ENCODE results near the gene PSD. TPM values are rescaled to one million over a fixed set of nuclear protein-coding genes. Genes with fewer than 3 reads are reported as not detected.

Gene PSD
- total RNA-seq, 1 experiment from 2014 or later, result 1.6 TPM

- H3F3A ChIP-seq (ENCODE audit: insufficient read depth, low read depth), result peaks cover 4% of the 10 kb centered on the region; the same call in 1 of the 2 replicates
- ChIA-PET POLR2A (ENCODE audit: unreplicated experiment) (interaction anchor here (0.6 to 0.7 kb wide), 2 partner anchors 33 to 283 kb away, joined by 3 to 4 read pairs; no protein-coding TSS in a partner anchor), CTCF (no interaction called here)
- peaks cover 18% of the 10 kb centered on the region for H3K4me1 ChIP-seq (replicated peaks; ENCODE audit: insufficient read depth)
- no peaks in the 10 kb centered on the region for H3K9me2 ChIP-seq (ENCODE audit: insufficient read depth)
- no peak overlapping the region for H2AFZ ChIP-seq
- H3K27ac ChIP-seq, result no peak overlapping the region
- no TSS peak for BruUV-seq (replicated peaks)
- H3K27me3 ChIP-seq (ENCODE audit: insufficient read depth, low read depth), result no peaks in the 10 kb centered on the region
- no peak overlapping the region for H3K4me3 ChIP-seq
- intact Hi-C loops (cut with micrococcal nuclease; ENCODE audit: unreplicated experiment), result loop anchor here (2.0 to 10.0 kb wide), 2 partner anchors 168 to 246 kb away; partner anchors contain the start of gene TRIM8
- H3K9me3 ChIP-seq (ENCODE audit: insufficient read depth, low read depth), result no peaks in the 10 kb centered on the region
- TF ChIP-seq EZH2 (IDR thresholded peaks at IDR 0.05; ENCODE audit: low read depth), result no peak
- TF ChIP-seq CTCF (conservative IDR thresholded peaks at IDR 0.05), result no peak
- H3K36me3 ChIP-seq (ENCODE audit: low read depth), result no peaks in the 10 kb centered on the region
- peak overlapping the region; percentile 75 for H3K4me2 ChIP-seq
- H4K20me1 ChIP-seq (ENCODE audit: insufficient read depth), result no peaks in the 10 kb centered on the region
- H3K79me2 ChIP-seq (ENCODE audit: low read depth), result peaks cover 5% of the 10 kb centered on the region; the same call in 1 of the 2 replicates
- no peak for DNase-seq
Observed at GRCh38 chr10:102398172-102399020, 20.2 kb downstream of the PSD start.

DNA sequence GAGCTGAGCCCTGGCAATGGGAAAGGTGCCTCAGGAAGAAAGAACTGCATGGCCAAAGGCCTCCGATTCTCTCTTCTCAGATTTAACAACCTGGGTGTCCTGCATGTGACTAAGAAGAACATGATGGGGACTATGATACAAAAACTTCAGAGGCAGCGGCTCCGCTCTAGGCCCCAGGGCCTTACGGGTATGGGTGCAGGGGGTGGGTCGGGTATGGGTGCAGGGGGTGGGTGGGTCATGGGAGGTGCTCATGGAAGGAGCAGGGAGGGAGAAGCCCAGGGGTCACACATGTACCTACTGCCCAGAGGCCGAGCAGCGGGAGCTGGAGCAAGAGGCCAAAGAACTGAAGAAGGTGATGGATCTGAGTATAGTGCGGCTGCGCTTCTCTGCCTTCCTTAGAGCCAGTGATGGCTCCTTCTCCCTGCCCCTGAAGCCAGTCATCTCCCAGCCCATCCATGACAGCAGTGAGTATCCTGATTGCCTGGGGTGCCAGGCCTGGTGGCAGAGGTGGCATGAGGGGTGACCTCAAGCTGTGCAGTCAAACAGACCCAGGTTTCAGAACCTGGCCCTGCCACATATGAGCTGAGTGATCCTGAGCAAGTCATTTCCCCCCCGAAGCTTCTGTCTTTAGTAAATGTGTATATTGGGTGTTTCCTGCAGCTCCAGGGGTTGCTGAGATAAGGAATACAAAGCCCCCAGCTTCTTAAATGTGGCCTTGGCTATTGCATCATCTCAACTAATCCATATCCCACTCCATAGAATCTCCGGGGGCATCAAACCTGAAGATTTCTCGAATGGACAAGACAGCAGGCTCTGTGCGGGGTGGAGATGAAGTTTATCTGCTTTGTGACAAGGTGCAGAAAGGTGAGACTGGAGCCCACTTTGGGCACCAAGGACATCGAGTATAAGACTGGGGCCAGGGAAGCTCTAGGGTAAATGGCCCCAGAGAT, 21.1 kb downstream of the PSD start:
- Histone ChIP-seq H3K4me1 (replicated peaks; ENCODE audit: insufficient read depth) (peaks cover 18% of the 10 kb centered on the region), H3K27me3 (ENCODE audit: insufficient read depth, low read depth) (no peaks in the 10 kb centered on the region), H3K79me2 (ENCODE audit: low read depth) (peaks cover 5% of the 10 kb centered on the region; the same call in 1 of the 2 replicates), H3K9me2 (ENCODE audit: insufficient read depth) (no peaks in the 10 kb centered on the region), H3F3A (ENCODE audit: insufficient read depth, low read depth) (peaks cover 4% of the 10 kb centered on the region; the same call in 1 of the 2 replicates), H3K36me3 (ENCODE audit: low read depth) (no peaks in the 10 kb centered on the region), H4K20me1 (ENCODE audit: insufficient read depth) (no peaks in the 10 kb centered on the region), H2AFZ (no peak overlapping the region), H3K9me3 (ENCODE audit: insufficient read depth, low read depth) (no peaks in the 10 kb centered on the region), H3K4me2 (peak overlapping the region; percentile 91; the same call in 1 of the 2 replicates), H3K27ac (no peak overlapping the region), H3K4me3 (no peak overlapping the region)
- POLR2A ChIA-PET (ENCODE audit: unreplicated experiment), result interaction anchor here (0.7 kb wide), 1 partner anchor 32 kb away, joined by 3 read pairs; no protein-coding TSS in a partner anchor
- intact Hi-C loops (cut with micrococcal nuclease; ENCODE audit: unreplicated experiment), result loop anchor here (2.0 to 10.0 kb wide), 2 partner anchors 167 to 247 kb away; partner anchors contain the start of gene TRIM8
- DNase-seq, result no peak
- TF ChIP-seq CTCF (conservative IDR thresholded peaks at IDR 0.05) (no peak), EZH2 (IDR thresholded peaks at IDR 0.05; ENCODE audit: low read depth) (no peak)
- BruUV-seq (replicated peaks), result no TSS peak
- CTCF ChIA-PET, result no interaction called here

DNA sequence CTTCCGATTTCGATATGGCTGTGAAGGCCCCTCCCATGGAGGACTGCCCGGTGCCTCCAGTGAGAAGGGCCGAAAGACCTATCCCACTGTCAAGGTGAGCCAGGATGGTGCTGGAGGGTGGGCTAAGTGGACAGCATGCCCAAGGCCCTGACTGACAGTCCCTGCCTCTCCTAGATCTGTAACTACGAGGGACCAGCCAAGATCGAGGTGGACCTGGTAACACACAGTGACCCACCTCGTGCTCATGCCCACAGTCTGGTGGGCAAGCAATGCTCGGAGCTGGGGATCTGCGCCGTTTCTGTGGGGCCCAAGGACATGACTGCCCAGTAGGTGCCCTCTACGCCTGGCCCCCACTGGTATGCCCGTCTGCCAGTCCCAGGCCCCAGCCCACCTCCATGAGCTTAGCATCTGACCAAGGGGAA, 21.8 kb downstream of the PSD start:
- CTCF ChIA-PET, result no interaction called here
- peak overlapping the region; percentile 91 for H3K4me2 ChIP-seq

More for the DNA sequence above, 21.8 kb downstream of the PSD start:
- peaks cover 5% of the 10 kb centered on the region; the same call in 1 of the 2 replicates for H3K79me2 ChIP-seq (ENCODE audit: low read depth)
- H3K9me3 ChIP-seq (ENCODE audit: insufficient read depth, low read depth), result no peaks in the 10 kb centered on the region
- no peak for TF ChIP-seq EZH2 (IDR thresholded peaks at IDR 0.05; ENCODE audit: low read depth)
- no peak for TF ChIP-seq CTCF (conservative IDR thresholded peaks at IDR 0.05)
- peaks cover 4% of the 10 kb centered on the region; the same call in 1 of the 2 replicates for H3F3A ChIP-seq (ENCODE audit: insufficient read depth, low read depth)
- H3K4me3 ChIP-seq, result no peak overlapping the region; the same call in 1 of the 2 replicates
- no peaks in the 10 kb centered on the region for H3K36me3 ChIP-seq (ENCODE audit: low read depth)
- no peak overlapping the region for H3K27ac ChIP-seq
- POLR2A ChIA-PET (ENCODE audit: unreplicated experiment), result no interaction called here
- H3K9me2 ChIP-seq (ENCODE audit: insufficient read depth), result no peaks in the 10 kb centered on the region
- intact Hi-C loops (cut with micrococcal nuclease; ENCODE audit: unreplicated experiment), result loop anchor here (10.0 kb wide), 1 partner anchor 248 kb away; the partner anchor contains the start of gene TRIM8
- BruUV-seq (replicated peaks), result no TSS peak
- DNase-seq, result no peak
- H2AFZ ChIP-seq, result no peak overlapping the region
- peaks cover 12% of the 10 kb centered on the region; the same call in 1 of the 2 replicates for H3K4me1 ChIP-seq (replicated peaks; ENCODE audit: insufficient read depth)
- H4K20me1 ChIP-seq (ENCODE audit: insufficient read depth), result no peaks in the 10 kb centered on the region
- no peaks in the 10 kb centered on the region for H3K27me3 ChIP-seq (ENCODE audit: insufficient read depth, low read depth)

Data from PC-9 (cell line).